Activated T-helper 1 cell treated with Interleukin-2 at 50 U/mL for 16 hours (primary cell): ENCODE results near the gene KDM4C.
"Not testable (repeated sequence)": the region's sequence is repeated elsewhere in the genome, so short reads cannot be mapped to it uniquely, and the experiment has no call there.

Source experiments
- DNase-seq: peaks from one replicate; pipeline ENCODE4 v3.0.0-alpha.2; 2020; ENCODE audit warnings: low read depth

KDM4C gene

DNA sequence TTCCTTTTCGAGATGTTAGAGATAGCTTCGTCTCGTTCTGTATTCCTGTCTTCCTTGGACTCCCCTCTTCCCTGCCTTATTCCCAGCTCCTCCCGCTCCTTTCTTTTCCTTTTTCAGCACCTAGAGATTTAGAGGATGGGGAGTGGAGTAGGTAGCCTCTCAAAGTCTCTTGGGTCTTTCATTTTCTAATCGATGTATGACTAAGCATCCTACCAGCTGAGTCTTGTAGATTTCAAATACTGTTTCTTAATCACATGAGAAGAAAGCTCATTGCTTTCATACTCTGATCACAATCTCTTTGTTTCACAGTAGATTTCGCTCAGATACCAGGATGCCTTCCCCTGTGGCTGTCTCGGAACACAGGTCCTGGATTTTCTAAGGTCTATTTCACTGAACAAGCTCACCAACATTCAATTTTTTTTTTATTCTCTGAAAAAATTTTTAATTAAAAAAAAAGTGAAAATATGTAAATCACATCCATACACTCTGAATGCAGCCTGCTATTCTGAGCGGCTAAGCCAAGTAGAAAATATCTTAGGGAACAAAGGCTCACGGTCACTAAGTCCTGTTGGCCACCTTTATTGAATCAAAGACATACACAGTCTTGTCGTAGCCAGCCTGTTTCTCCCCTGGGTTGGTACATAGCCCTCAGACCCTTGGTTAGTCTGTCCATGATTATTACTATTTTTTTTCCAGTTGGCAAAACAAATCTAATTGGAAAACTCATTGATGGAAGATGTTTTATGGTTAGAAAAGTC lies 413.8 kb downstream of the KDM4C start:
- DNase-seq = no peak

DNA sequence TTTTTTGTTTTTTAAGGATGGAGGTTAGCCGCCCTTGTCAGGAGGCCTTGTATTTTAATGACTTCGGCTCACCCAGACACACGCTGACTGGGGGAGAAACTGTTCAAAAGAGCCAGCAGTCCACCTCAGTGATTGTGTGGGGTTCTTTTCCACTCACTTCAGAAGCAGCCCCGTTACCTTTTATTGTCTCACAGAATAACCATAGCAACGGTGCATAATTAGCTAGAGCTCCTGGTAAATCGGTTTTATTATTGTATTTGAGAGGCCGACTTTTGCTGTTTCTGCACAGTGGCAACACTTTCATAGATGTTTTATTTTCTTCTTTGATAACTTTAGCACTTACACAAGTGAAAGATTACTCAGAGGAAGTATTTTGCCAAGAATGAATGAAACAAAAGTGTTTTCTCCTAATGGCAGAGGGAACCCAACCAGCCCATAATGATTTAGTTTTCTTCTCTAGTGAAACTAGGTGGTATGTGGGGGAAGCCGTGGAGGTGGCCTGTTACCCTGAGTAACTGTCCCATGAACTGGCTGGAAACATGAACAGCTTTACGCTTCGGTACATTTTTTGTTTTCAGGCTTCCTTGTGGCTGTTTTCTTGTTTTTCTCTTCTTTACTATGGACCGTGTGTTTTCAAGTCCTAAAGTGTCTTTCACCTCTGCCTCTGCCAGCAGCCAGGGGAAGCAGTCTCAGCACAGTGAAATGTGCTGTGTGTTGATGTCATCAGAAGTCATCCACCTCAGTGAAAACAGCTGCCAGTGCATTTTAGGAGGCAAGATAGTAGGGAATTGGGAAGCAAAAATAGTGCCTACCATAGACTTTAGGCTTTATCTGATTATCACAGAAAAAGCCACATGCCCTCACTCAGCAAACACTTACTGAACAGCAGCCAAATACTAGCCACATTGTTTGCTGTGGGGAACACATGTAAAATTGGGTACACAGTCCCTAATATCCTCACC lies 414.7 kb downstream of the KDM4C start:
- no peak for DNase-seq

DNA sequence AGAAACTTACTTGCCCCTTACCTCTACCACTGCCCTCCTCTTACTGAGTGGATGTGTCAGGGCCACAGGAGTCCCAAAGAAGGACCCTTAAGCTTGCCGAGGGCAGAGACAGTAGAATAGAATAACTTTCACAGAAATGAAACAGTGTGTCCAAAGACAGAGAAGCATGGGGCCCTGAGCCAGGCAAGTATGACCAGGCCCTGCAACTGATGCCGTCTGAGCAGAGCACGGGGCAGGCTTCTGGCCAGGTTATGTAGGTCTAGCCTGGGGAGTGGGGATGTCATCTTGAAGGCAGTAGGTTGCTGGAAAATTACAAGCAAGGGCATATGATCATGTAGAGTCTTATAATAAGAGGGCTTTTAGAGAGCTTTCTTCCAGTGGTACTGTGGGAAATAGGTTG lies 415.4 kb downstream of the KDM4C start:
- no peak for DNase-seq

DNA sequence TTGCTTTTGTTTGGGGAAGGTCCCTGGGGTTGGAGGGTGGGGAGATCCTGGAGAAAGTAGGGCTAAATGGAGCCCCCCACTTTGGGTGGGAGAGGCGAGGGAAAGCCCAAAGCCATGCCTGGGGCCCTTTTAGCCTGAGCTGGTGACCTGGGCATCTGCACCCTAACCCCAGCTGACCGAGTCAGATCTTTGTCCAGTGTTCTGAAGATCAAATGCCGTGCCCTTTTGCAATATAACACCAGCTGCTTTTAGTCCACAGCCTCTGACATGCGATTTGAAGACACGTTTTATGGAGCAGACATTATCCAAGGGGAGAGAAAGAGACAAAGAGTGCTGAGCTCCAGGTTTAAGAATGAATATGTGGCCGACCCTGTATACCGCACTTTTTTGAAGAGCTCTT lies 416.5 kb downstream of the KDM4C start:
- no peak for DNase-seq

DNA sequence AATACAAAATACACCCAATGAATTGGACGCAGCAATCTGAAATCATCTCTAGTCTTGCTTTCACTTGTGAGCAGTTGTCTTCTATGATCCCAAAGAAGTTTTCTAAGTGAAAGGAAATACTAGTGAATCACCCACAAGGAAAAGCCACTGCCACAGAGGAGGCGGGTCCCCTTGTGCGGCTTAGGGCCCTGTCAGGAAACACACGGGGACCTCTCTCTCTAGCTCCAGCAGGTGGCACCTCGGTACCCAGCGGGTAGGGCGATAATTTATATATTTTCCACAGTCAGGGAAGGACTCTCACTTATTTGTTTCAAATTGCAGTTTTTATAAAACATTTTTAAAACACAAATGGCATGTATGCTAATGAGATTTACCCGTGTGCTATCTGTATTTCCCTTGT lies 417.1 kb downstream of the KDM4C start:
- no peak for DNase-seq

DNA sequence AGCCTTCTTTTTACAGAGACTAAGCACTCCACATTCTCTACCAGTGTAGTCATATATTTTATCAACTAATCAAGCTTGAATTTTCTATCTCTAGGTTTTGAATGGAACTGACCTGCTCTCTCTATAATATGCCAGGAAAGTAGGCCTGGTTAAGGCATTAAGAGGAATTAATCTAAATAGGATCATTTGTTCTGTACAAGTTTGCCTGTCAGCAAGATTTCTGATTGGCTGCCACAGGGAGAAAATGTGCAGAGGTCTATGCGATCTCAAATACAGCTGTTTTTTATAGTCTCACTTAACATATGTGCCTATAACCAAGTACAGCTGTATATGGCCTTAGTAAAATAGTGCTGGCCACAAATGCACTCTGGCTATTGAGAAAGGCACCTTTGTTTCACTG lies 418.8 kb downstream of the KDM4C start:
- DNase-seq = no peak

DNA sequence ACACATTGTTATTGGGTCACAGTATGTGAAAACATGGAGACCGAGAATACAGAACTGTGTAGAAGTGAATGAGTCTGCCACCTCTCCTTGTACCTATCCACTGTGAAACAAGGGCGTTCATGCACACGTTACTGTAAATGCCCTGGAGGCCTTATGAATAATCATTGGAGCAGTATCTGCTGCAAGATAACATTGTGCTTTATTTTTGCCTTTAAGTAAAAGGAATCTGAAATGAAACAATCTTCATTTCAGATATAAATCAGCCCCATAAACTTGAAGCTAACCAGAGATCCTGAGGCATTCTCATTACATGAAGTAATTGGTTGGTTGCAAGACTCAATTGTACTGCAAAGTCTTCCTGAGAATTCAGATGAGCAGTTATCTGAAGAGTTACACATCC lies 419.6 kb downstream of the KDM4C start:
- no peak for DNase-seq

DNA sequence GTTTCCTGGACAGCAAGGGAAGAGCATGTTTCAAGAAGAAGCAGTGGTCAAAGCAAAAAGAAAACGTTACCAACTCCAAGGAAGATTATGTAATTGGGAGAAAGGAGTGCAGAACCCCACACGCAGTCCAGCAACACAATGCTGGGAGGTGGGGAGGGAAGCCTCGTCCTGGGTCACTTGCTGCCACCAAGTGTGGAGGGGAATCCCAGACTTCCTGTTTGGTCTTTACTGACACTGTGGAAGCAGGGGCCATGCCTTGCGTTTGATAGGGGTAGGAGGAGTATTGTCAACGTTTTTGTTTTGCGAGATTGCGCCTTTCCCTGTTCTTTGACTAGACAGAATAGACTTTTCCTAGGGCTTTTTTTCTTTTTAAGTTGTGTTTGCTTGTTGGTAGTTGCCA lies 421.0 kb downstream of the KDM4C start:
- DNase-seq = no peak

DNA sequence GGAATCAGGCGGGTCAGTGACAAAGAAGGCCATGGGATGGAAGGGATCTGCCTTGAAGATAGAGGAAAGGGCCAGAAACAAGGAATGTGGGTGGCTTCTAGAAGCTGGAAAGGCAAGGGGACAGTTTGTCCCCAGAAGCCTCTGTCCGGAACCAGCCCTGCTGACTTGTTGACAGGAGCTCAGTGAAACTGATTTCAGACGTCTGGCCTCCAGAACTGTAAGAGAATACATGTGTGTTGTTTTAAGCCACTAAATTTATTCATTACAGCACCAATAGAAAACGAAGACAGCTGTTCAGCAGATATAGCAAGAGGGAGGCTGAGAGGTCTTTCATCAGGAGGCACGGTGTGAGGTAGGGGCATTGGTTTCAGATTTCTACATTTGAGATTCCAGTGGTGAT lies 422.5 kb downstream of the KDM4C start:
- no peak for DNase-seq

DNA sequence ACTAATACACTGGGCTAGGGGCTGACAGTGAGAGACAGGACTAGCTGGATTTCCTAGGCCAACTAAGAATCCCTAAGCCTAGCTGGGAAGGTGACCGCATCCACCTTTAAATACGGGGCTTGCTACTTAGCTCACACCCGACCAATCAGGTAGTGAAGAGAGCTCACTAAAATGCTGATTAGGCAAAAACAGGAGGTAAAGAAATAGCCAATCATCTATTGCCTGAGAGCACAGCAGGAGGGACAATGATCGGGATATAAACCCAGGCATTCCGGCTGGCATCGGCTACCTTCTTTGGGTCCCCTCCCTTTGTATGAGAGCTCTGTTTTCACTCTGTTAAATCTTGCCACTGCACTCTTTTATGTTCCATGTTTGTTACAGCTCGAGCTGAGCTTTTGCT lies 425.4 kb downstream of the KDM4C start:
- not testable (repeated sequence) for DNase-seq

DNA sequence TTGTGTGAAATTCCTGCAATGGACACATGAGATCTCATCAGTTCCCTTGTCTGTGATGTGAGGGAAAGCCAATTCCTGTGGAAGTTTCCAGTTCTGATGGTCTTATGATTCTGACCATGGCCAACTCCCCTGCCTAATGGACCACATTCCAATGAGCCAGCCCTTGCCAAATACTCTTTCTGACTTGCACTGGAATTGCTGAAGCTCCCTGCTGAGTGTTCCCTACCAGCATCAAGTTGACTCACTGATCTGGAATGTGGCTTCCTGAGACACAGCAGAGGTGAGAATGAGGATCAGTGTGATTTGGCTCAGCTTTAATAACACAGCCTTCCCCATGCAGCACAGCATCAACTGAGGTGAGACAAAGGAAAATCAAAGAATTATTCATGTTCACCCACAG lies 427.8 kb downstream of the KDM4C start:
- DNase-seq = no peak

DNA sequence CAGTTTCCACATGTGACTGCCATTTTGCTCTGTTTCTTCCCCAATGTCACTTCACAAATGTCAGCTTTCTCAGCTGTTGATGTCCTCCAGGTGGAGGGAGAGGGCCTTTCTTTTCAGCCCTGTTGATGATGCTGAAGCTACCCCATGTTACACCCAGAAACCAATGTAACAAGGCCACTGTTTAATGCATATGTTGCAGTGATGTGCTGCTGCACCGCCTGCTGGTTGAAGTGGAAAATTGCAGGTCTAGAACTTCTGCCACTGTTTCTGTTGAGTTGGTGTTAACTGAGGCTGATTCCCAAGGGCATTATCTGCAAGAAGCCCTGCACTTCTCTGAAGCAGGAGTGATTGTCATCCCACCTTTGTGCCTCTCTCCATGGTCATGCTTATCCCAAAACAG lies 428.4 kb downstream of the KDM4C start:
- DNase-seq = no peak

DNA sequence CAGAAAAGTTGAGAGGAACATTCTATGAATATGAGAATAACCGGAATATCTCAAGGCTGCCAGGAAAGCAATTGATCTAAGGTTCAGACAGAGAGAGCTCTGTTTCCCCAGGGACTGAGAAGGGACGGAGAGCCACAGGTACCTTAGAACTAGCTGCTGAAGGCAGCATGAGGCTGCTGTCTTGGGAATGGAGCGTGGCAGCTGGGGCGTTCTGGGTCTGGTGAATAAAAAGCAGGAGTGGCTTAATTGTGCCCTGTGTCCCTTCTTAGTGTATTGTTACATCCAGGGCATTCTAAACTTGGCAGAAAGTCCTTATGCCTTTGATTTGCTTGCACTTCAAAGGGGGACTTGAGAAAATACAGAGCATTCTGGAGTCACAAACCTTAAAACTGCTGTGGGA lies 434.5 kb downstream of the KDM4C start:
- DNase-seq = no peak

DNA sequence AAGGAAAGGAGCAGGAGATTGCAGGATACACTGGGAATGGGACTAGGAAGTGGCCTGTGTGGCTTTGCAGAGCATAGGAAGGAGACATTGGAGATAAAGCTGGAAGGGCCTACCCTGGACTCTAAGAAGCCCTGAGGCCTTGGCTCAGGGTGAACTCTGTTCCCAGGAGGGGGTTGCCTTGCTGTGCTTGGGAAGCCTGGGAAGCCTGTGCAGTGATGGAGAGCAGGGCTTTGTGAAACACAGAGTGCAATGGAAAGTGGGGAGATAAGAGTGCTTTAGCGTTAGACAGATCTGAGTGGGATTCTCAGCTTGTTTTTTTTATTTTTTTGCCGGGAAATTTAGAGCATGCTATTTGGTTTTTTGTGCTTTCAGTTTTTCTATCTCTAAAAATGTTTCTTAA lies 437.8 kb downstream of the KDM4C start:
- DNase-seq = no peak

DNA sequence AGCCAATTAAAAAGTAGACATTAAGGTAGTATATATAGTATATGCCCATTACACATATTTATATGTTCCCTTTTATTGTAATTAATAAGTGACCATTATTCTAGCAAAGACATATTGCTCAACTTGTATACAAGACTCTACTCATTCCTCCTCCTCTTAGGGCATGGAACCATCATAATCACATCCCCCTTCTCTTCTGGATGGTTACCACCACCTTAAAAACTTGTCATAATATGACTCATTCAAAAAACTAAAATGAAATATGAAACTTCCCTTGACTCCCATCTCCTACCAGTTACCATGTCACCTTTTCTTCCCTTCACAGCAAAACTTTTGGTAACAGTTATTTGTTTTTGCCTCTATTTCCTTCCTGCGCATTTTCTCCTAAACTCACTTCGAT lies 438.7 kb downstream of the KDM4C start:
- no peak for DNase-seq

DNA sequence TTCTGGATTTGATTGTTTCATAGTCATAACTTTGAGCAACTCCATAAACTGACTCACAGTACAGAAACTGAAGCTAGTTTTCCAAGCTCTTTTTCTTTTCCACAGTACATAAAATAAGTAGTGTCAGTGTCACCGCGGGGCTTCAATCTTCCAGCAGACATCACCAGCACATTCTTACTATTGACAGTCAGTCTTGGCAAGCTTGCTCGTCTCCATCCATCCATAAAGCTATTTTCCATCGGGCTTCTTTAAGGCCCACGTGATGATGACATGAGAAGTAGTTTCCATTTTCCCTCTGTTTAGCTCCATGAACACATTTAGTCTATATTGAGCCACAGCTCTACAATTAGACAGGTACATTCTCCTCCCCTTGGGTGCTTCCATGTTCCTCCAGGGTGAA lies 443.4 kb downstream of the KDM4C start:
- DNase-seq = no peak

DNA sequence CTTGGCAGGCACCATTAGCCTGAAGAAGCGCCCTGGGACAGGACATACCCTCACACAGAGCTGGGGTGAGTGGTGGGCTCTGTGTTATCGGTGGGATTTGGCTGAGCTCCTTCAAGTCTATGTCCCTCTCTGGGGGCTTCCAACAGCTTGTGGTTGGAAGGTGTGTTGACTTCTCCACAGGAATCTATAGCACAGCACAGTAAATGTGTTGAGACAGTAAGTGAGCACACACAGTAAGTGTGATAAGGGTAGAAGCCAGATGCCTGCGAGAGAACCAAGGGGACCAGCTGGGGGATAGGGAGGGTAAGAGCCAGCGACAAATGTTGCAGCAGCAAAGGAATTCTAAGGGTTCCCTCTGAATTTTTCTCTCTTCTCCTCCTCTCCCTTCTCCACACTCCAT lies 448.0 kb downstream of the KDM4C start:
- DNase-seq = no peak

DNA sequence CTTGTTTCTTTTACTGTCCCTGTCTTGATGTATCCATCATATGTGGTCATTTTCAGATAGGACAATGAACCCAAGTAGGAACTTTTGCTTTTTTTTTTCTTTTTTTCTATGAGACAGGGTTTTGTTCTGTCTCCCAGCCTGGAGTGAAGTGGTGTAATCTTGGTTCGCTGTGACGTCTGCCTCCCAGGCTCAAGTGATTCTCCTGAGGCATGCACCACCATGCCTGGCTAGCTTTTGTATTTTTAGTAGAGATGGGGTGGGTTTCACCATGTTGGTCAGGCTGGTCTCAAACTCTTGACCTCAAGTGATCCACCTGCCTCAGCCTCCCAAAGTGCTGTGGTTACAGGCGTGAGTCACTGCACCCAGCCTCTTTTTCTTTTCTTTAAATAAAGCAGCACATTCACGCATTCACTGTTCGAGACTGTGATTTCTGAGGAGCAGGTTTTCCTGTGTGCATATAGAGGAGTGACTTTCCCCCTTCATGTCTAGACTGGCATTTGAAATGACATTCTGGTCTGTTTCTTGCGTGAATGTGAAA lies 448.5 kb downstream of the KDM4C start:
- DNase-seq = no peak

DNA sequence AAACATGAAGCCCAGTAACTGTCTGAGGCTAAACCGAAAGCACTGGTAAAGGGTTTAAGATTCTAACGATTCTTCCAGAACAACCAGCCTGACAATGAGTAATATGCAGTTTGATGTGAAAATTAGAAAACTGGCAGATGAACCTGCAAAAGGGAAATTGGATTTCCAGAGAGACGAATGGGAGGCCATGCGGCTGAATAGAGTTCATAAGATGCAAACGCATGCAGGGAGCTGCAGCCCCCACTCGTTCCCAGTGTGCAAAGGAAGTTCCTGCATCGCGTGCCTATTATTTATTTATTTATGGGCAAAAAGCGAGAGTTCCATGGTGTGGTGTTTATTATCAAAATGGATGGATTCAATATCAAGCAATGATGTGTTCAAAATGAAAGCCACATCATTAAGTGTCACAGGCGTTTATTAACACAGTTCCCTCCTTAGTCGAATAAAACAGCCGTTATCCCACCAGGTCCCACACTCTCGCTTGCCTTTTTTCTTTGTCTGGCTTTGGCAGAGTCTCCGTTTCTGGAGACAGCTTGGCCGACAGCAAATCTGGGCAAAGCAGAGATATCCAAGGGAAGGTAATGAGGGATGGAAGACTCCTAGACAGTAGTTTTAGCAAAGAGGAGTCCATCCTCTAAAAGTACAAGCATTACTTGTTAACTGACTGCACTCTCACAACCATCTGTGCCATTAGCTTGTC lies 451.4 kb downstream of the KDM4C start:
- no peak for DNase-seq

DNA sequence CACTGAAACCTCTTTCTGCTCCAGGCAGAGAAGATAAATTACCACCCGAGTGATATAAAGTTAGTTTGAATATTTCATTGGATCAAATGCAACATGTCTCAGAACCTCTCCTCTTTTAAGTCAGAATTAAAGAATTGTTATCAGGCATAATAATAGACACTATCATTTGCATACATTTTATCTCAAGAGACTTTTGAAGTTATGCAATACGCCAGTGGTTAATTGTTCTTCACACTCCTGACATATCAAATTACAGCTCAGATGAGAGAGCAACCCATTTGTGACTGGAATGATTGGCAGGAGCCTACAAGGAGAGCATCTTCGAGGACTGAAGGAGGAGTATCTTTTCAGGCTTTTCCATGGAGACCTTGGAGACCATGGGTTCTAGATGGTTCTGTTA lies 452.2 kb downstream of the KDM4C start:
- no peak for DNase-seq

DNA sequence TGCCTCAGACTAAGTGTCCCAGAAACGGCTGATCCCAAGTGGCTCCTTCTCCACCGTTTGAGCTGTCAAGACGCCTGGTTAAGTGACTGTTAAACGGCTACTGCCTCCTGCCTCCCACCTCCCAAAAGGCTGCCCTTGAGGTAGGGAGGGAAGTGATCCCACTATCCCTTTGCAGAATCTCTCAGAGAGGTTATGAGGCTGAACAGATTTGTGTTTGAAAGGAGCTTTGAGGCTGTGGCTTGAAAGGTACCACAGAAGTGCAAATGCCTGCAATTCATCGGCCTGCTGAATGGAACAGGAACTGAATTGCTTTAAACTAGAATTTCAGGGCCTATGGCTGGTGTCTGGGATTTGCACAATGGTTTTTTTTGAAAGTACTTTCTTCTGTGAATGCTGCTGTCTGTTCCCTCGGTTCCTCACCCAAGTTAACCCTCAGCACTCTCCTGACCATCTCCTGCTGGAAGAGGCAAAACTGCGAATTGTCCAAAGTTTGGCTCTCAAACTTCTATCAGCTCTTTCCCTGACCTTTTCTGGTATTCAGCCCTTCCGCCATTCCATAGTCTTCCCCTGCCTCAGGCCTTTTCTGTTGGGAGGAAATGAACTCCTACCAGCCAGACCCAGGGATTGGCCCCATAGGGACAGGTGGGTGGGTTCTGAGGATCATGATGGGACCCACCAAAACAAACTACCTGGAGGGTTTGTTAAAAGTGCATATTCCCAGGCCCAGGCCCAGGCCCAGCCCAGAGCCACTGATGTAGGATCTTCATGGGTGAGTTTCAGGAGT lies 453.3 kb downstream of the KDM4C start:
- no peak for DNase-seq

DNA sequence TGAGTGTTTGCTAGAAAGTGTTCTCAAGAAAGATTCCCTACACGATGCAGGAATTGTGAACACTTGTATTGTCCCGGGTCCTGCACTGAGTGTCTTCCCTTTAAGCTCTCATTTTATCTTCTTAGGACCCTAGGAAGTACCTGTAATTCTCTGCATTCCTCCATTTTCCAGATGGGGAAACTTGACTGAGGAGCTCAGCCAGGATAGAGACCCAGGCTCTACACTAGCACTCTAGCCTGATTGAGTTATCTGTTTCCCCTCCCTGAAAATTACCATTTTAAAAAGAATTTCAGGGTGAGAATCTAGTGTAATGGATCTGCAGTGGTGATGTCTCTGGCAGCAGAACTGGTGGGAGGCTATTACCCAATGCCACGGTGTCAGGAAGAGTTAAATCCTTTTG lies 453.9 kb downstream of the KDM4C start:
- no peak for DNase-seq
